Activated CD8-positive, alpha-beta memory T cell treated with anti-CD3 and anti-CD28 coated beads, Interleukin-2, amount 50 U/mL, for 1 hour (primary cell): ENCODE data around the gene TK2.
"Not testable (repeated sequence)": the region's sequence is repeated elsewhere in the genome, so short reads cannot be mapped to it uniquely, and the experiment has no call there.

Experiments used
- DNase-seq: peaks from one replicate; pipeline ENCODE4 v3.0.0-alpha.2; 2020; ENCODE audit errors: extremely low read depth

TK2 gene

DNA sequence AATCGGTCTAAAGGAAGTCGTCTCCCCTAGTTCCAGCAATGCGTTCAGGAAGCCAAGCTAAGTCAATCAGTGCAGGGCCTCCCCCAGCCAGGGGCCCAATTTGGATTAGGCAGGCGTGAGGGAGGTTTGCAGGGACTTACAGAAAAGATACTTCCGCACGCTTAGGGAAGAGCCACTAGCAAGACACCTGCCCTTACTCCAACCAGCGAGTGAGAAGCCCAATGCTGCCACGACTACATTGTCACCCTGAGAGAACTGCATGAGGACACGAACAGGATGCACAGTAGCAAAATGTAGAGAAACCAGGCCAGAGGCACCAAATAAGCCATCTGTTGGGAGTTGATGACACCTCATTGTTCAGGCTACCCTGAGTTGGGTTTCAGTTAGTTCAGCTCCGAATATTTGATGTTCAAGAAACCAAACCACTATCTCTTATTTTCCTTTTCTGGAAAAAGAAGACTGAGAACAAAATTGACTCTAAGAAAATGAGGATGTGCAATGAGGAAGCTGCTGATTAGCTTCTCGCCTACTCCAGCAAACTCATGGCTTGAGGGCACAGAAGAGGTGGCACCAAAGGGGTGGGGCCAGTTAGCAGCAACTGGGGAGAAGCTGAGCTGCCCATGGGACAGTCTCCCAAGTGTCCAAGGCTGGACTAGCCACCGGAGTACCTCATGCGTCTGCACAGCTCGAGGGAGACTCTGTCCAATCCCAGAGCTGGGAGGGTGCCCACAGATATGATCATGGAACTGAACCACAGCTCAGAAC is 29.3 kb downstream of the TK2 start:
- DNase-seq = no peak

DNA sequence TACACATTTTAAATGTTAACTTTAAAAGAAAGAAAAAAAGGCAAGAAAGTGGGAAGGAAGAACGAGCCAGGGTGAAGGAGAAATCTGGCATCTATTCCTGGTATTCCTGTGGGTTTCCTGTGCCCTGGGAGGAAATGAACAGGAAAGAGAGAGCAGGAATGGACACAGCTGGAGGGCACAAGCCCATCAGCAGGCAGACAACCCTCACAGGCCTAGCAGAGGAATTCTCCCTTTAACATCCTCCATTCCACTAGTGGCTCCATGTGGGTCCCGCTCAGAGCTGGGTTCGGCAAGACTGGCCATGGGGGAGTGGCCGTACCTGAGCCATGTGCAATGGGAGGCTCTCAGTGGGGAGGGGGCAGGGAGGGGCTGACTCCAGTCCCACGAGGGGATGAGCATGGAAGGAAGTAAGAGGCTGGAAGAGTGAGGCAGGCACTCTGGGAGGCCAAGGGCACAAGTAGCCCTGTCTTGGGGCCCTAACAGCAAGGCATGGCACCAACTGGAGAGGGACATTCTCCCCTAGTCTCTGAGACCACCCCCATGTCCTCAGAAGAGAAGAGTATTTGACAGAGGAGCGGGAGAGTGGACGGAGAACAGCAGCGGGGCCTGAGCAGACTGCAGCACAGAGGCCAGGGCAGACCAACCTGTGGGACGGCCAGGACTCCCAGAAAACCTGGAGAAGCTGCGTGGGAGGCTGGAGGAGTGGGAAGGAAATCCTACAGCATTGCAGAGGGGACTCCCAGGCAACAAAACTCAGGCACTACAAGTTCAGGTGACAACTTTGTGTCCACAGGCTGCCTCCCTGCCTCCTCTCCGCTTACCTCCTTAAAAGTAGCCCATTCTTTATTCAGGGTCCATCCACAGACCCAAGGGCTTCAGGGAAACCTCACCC is 30.2 kb downstream of the TK2 start:
- no peak for DNase-seq

DNA sequence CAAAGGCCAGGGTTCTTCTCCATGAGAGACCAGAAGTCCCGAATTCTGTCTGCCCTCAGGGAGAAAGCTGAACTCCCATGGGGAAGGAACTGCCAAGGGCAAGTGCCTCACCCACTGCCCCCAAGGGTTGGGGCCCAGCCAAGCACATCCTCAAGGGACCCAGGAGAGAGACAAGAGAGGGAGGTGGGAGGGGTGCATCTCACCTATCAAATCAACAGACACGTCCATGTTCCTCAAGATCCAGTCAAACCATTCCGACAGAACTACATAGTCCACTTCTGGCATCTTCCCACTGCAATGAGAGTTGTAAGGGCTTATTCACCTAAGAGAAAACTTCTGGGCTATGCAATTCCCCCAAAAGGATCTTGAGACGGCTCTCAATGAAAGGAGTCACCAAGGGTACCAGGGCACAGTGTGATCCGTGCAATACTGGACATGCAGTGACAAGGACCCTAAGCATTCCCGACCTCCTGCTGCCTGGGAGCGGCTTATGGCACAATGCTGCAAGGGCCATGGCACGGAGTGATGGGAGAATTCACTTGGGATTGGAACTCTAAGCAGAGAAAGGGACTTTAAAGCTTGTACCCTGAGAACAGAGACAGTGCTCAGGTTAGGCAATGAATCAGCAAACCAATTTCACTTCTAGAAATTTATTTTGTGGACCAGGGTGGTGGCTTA is 32.2 kb downstream of the TK2 start:
- DNase-seq = no peak

DNA sequence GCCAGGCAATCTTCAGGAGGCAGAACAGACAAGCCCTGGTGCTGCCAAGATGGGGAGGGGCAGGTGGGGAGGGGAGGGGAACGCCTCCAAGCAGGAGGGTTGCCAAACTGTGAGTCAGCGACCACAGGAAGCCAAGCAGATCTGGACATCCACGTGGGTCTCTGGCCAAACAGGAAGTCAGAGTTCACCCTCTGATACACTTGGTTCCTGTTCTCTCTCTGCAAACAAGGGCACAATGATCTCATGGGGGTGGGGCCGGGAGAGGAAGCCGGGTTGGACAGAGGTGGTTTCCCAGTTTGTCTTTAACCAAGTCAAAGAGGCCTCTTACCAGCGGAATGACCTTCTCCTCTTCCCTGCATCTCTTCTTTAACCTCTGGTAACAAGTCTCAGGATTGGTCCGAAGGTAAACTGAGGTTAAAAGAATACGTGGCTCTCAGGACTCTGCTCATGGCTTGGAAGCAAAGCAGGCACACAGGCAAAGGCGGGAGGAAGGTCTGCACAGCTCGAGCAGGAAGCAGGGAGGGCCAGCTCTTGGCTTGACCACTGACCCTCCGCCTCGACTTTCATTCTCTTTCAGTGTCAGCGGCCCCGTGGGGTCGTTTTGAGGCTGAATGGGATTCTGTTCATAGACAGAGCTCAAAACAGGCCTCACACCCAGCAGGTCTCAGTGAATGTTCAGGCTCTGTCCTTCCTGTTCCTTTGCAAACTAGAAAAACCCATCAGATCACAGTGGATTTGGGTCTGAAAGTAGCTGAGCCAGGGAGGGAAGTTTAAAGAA is 32.9 kb downstream of the TK2 start:
- peak; percentile 34 for DNase-seq

DNA sequence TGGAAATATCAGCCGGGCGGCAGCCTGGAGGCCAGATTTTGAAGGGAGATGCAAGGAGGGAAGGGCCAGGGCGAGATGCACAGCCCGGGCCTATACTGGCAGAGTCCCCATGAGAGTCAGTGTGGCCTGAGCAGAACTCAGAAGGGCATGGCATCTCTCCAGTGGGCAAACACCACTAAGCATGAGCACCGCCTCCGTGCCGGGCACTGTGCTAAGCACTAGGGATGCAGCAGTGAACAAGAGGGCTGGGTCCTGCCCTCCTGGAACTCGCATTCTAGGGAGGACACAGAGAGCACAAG is 33.5 kb downstream of the TK2 start:
- no peak for DNase-seq

DNA sequence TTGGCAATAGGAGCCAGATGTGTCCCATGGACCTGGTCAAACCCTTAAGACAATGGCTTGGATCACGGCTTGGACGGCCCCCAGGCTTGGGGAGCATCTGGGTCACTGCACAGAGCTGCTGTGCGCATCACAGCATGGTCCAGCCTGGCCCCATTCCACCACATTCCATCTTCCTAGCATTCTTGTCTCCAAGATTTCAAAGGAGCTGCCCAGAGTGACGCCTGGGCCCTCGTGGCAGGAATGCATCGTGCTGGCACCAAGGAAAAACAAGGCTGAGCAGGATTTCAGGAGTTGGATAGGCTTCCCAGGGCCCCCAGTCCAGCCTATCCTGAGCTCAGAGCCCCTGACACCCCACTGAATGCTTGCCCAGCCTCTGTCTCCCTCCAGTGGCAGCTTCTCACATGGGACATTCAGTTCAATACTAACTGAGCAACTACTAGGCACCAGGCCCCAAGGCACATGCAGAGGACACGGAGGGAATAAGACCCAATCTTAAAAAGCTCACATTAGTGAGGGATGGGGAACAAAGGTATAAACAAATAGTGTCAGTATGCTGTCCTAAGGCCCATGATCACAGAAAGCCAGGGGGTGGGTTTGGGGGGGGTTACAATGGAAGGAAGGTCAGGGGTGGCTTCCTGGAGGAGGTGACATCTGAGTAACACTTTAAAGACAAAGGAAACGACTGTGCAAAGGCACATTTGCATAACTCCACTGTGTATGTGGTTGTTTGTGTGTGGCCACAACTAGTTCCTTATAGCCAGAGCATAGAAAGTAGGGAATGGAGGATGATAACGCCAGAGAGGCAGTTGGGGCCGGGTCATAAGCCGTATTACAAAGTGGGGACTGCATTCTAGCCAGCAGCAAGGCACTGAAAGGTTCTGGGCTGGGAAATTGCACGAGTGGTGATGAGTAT is 34.1 kb downstream of the TK2 start:
- no peak for DNase-seq

DNA sequence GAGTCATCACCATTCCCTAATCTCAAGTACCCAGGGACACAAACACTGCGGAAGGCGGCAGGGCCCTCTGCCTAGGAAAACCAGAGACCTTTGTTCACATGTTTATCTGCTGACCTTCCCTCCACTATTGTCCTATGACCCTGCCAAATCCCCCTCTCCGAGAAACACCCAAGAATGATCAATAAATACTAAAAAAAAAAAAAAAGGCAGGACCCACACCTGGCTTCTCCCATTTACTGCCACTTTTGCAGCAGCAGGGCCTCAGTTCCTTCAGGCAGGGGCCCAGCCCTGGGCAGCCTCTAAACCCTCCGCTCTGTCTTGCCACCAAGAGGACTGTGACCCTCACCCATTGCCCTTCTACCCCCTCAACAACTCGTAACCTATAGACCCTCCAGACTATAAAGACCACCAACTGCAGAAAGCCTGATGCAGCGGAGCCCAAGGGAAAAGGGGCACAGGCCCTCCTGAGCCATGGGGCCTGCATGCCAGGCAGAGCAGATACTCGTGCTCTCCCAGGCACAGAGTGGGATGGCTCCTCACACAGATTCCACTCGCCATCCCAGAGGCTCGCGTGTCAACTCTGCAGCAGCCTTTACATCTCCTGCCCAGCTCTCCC is 34.8 kb downstream of the TK2 start:
- DNase-seq = not testable (repeated sequence)

DNA sequence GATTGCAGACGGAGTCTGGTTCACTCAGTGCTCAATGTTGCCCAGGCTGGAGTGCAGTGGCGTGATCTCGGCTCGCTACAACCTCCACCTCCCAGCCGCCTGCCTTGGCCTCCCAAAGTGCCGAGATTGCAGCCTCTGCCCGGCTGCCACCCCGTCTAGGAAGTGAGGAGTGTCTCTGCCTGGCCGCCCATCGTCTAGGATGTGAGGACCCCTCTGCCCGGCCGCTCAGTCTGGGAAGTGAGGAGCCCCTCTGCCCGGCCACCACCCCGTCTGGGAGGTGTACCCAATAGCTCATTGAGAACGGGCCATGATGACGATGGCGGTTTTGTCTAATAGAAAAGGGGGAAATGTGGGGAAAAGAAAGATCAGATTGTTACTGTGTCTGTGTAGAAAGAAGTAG is 35.5 kb downstream of the TK2 start:
- not testable (repeated sequence) for DNase-seq

DNA sequence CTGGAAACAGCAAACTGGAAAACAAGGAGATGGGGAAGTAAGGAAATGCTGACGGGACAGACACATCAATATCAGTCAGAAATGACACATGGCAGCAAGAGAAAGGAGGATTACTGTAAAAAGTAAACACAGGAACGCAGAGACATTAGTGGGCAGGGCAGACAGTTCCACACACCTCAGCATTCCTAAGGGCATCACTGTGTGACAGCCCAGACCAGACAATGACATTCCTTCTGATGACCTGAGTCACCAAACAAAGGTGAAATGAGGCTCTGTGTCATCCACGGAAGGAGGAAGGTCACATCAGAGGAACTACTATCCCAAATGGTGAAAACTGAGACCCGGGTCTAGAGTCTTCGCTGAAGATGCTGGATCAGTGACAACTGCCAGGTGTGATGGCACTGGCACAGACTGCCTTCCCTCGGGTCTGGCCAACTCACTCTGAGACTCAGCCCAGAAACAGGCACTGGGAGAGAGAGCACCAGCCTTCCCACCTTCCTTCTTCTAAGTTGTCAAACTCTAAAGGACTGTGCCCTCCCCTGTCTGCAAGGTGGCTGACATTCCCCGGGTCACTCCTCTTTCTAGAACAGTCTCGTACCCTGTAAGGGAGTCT is 36.7 kb downstream of the TK2 start:
- no peak for DNase-seq

DNA sequence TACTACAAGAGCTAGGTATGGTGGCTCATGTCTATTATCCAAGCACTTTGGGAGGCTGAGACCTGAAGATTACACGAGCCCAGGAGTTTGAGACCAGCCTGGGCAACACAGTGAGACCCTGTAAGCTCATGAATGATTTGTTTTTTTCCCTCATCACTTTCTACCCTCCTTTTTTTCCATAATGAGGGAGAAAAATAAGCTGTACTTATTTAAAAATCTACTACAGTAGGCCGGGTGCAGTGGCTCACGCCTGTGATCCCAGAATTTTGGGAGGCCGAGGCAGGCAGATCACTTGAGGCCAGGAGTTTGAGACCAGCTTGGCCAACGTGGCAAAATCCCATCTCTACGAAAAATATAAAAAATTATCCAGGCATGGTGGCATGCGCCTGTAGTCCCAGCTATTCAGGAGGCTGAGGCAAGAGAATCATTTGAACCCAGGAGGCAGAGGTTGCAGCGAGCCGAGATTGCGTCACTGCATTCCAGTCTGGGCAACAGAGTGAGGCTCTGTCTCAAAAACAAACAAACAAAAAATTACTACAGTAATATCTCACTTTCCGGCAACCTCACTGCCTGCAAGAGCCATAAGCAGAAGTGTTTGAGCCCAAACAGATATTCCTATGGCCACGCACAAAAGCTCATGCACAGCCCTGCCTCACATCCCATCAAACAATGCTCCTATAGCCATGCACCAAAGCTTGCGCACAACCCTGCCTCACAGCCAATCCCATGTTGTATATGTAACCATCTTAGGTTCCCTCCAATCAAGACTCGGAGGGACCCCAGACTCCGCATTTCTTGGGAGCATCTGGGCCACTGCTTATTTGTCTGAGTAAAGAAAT is 37.4 kb downstream of the TK2 start:
- no peak for DNase-seq

DNA sequence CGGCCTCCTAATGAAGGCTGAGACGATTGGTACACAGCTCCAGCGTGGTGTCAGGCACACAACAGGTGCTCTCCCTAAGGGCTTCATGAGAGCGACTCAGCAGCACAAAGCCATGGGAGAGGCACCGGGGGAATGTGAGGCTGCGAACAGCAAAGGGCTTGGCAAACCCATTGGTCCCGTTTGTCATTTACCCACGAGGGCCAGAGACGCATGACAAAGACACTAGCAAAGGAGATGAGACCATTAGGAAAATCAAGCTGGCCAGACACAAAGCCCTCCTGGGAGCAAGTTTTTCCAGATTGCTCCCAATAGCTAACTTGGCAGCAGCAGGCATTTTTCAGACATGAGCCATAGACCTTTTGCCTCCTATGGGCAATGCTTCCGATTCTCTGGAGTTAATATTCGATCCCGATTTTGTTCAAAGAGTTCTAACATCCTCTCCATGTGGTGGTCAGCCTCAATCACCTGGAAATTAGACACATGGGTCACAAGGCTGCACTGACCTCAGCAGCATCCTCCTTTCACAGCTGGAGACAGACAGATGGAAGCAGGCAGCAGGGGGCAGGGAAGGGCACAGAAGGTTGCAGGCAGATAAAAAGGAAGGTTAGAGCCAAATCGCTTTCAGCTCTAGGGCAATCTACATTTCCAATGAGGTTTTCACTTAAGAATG is 38.2 kb downstream of the TK2 start:
- no peak for DNase-seq

DNA sequence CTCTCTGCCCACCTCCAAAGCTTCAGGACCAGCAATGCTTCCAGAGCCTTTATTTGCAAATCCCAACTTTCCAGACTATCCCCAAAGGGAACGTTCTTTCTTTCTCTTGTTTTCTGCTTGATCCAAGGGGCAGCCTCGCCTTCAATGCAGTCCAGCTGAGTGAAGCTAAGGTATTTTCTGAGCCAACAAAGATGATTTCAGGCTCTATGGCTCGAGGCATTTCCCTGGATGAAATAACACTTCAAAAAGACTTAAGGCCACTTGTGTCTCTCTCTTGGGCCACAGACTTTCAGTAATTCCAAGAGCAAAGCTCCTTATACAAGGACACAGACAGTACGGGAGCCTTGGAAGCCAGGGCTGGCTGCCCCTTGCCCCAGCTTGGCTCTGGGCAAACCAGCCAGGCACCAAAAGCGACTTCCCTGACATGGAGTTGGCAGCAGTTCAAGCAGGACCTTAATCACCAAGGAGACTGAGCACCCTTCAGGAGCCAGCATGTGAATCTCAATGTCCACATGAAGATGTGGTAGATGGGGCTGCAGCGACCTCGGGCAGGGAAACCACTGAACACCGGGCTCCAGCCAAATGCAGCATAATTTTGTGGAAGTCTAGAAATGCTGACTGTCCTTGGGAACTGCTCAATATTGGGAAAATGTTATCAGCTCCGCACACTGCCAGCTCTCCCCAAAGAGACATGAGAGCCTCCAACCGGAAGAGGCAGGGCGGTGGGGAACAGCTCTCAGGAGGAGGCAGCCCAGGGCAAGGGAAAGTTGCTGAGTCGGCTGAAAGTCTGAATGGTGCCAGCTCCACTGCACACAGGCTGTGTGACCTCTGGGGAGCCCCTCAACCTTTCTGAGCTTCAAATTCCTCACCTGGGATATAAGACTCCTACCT is 39.0 kb downstream of the TK2 start:
- no peak for DNase-seq

DNA sequence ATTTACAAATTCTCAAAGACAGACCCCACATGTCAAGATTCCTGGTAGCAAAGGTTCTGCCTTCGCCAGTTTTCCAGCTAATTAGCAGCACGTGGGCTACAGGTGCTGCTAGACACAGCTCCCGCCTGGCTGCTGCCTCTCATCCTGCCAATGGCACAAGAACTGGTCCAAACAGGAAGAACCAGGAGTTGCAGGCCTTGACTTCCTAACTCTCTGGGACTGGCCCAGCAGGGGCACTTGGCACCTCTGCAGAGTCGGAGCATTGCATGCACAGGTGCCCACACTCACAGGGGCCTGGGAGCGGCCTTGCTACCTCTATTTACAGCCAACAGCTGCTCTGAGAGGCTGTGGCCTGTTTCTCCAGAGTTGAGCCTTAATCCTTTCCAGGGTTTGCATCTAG is 39.6 kb downstream of the TK2 start:
- no peak for DNase-seq

DNA sequence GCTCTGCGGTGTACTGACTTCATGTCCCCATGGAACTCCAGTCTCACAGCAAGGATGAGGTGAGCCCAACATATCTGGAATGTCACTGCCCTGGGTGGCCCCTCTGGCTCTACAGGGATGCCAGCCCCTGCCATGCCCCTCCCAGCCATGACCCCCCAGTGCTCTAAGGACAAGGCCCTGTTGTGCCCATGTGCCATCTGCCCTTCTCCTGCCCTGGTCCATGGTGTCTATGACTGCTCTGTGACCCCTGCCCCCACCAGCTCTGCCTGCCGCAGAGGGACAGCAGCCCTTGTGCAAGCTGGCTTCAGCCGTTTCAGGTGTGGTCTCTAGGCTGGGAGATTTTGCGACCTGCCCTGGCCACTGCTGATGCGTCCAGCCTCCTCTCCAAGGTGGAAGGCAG is 40.3 kb downstream of the TK2 start:
- no peak for DNase-seq

DNA sequence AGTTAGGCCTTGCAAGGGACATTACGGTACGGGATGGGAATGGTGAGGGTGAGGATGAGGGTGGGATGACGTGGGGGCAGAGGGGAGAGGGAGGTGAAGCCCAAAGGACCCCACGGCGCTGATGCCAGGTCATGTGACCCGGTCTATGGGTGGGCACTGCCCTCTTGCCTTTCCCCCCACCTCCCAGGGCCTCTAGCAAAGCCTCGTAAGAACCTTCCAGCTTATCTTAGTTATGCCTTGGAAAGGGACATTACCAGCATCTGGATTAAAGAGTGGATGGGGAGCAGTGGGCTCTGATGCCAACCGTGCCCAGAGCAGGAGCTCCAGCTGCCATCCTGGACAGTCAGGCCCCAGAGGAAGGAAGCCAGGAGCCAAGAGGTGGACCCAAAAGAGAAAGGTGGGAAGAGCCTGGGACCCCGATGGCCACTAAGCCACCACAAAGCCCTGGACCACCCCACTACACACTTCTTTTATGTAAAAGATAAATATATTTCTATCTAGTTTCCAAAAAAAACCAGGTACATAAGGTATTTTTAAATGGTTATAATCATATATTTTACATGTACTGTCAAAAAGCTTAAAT is 40.9 kb downstream of the TK2 start:
- DNase-seq = no peak

DNA sequence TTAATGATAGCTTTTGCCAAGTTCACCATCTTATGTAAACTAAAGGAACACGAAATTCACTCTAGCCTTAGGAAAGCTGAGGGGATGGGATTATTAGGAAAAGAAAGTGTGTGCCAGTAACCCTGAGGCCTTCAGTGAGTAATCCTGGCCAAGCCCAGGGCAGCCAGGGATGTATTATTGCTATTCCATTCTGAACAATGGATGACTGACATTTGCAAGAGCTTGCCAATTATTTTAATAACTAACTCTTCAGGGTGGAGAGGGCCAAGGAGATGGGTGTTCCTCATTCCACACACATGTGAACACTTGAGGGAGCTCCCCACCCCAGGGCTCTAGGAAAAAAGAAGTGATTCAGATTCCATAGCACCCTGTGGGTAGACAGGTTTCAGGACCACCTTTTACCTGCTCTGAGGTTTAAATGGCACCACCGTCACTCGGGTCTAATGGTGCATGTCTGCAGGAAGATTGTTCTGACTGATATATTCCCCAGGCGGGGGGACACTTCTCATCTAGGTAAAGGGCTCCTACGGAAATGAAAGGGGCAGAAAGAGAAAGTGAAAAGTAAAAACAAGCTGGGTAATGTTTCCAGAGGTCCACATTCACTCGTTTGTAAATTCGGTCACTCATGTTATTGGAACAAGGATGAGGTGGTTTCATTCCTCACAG is 41.5 kb downstream of the TK2 start:
- DNase-seq = no peak
